HG02623 (cell line): ENCODE results near the gene DENND4A.
"Not testable (repeated sequence)": the region's sequence is repeated elsewhere in the genome, so short reads cannot be mapped to it uniquely, and the experiment has no call there.

Source experiments
- ATAC-seq: cut with Tn5 transposase; IDR thresholded peaks from one replicate; pipeline ENCODE4 v1.9.1; 2021; ENCODE audit warnings: moderate library complexity; ENCODE audit not compliant: unreplicated experiment

The DENND4A gene

DNA sequence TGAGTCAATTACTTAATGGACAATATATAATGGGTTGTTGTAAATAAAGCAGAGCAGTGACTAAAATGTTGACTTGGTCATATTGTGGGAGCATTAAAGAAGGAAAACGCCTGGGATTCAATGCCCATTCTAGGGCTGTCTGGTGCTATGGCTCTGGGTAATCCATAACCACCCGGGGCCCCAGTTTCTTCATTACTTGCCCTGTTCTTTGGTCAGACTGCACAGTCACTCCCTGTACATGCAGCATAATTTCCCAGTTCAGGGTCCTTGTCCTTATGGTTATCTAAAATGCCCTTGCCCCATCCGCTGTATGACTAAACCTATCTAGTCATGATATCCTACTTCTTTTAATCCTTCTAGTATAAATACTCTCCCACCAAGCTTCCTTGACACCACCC, 27.5 kb upstream of the DENND4A start:
- no peak for ATAC-seq

DNA sequence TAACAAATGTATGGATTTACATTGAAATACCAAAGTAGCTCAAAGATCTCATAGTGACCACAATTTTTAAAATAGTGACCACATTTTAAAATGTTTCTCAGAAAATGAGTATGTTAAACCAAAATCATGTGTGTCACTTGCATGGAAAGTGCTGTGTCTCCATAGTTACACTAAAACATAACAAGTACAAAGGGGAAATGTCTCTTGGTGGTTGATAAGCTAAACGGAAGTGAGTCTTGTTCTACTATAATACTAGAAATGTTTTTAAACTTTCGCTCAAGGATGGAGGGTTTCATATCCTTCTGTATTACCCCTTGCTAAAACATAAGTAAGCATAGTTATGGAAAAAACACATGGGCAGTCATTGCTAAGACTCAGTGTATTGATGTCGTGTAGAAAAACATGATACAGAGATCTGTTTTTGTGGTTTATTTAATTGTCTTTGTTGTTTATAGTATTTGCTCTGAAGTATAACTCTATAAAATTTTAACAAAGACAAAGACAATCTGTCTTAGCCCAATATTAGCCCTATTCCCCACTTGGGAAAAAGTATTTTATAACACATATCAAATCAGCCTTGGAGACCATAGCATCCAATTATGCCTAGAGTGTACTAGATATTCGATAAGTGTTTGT, 27.0 kb upstream of the DENND4A start:
- no peak for ATAC-seq

DNA sequence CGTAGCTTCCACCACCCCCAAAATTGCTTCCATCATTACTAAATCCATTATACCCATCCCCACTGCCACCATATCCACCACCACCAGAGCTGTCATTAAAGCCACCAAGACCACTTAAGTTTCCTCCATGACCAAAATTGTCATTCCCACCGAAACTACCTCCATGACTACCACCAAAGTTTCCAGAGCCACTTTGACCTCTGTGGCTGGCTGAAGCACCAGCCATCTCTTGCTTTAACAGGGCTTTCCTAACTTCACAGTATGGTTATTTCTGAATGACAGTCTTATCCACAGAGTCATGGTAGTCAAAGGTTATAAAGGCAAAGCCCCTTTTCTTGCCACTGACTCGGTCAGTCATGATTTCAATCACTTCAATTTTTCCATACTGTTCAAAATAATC, 24.3 kb upstream of the DENND4A start:
- ATAC-seq, result no peak

DNA sequence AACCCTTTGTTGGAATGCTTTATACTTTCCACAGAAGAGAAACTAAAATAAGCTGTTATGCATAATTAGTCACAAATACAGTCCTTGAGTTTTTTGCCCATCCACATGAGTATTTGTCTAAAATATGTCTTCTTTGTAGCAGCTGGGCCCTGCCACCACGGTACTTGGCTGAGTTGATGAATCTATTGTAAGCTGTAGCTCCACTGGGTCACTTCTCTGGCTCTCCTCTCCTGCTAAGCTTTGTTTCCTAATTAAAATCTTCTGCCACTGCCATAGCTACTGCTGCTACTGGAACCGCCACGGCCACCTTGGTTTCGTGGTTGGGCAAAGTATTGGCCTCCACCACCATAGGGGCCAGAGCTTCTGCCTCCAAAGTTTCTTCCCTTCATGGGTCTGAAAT, 23.9 kb upstream of the DENND4A start:
- not testable (repeated sequence) for ATAC-seq

DNA sequence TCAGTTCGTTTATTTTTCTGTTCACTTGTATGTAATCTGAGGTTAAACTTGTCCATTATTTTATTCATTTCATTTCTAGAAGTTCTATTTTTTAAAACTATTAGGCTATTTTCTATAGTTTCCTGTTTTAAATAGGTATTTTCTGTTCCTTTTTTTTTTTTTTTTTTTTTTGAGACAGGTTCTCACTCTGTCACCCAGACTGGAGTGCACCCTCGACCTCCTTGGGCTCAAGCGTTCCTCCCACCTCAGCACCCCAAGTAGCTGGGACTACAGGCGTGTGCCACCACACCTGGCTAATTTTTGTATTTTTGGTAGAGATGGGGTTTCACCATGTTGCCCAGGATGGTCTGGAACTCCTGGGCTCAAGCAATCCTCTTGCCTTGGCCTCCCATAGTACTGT, 22.2 kb upstream of the DENND4A start:
- ATAC-seq, result not testable (repeated sequence)

DNA sequence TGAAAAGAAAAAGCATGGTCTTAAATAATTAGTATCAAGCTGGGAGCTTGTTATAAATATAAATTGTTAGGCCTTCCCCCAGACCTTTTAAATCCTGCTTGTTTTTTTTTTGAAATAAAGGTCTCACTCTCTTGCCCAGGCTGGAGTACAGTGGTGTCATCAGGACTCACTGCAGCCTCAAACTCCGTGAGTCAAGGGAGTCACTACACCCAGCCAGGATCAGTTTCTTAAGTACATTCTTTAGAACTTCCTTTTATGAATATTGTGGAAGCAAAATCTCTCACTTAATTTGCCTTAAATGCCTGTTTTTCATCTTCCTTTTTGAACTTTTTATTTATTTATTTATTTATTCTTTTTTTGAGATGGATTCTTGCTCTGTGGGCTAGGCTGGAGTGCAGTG, 20.8 kb upstream of the DENND4A start:
- no peak for ATAC-seq

DNA sequence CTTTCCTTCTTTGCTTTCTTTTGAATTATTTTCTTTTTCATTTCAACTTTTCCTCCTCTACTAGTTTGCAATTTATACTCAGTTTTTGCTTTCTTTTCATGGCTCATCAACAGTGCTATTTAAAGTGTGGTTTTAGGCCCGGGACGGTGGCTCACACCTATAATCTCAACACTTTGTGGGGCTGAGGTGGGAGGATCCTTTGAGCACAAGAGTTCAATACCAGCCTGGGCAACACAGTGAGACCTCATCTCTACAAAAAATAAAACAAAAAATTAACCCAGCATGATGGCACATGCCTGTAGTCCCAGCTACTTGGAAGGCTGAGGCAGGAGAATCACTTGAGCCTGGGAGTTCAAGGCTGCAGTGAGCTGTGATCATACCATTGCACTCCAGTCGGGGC, 20.4 kb upstream of the DENND4A start:
- no peak for ATAC-seq

DNA sequence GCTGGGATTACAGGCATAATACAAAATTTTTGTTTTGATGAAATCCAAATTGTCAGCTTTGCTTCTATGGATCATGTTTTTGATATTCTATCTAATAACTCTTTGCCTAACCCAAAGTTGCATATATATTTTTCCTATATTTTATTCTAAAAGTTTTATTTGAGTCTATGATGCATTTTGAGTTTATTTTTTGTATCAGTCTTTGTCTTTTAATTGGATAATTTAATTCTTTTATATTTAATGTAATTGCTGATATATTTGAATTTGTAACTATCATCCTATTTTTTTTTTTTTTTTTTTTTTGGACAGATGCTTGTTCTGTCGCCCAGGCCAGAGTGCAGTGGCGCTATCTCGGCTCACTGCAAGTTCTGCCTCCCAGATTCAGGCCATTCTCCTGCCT, 19.7 kb upstream of the DENND4A start:
- no peak for ATAC-seq

DNA sequence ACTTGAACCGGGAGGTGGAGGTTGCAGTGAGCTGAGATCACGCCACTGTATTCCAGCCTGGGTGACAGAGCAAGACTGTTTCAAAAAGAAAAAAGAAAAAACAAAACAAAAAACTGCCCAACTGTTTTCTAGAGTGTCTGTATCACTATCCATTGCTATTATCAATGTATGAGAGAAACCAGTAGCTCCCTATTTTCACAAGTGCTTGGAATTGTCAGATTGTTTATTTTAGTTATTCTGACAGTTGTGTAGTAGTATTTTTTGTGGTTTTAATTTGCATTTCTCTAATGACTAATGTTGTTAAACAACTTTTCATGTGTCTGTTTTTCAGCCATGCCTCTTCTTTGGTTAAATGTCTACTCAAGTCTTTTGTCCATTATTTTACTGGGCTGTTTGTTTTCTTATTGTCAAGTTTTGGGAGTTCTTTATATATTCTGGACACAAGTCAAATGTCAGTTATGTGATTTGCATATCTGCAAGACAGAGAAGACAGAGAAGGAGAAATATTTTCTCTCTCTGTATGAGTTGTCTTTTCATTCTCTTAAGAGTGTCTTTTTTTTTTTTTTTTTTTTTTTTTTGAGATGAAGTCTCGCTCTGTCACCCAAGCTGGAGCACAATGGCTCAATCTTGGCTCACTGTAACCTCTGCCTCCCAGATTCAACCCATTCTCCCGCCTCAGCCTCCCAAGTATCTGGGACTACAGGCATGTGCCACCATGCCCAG, 19.1 kb upstream of the DENND4A start:
- not testable (repeated sequence) for ATAC-seq

DNA sequence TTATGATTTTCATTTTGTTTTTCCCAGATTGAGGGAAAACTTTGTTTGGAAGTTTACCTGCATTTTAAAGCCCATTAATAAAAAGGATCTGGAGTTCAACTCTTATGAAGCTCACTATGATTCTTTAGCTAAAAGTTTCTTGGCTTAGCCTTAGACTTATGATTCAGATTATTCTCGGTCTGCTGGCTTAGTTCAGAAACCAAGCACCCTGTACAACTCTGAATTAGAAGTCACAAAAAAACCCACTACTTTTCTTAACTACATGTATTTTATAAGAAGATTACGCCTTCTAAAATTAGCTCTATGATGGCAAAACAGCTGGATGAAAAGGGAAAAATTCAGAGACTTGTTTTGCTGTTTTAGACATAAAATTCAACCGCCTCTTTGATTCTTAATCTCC, 14.3 kb upstream of the DENND4A start:
- ATAC-seq, result no peak

DNA sequence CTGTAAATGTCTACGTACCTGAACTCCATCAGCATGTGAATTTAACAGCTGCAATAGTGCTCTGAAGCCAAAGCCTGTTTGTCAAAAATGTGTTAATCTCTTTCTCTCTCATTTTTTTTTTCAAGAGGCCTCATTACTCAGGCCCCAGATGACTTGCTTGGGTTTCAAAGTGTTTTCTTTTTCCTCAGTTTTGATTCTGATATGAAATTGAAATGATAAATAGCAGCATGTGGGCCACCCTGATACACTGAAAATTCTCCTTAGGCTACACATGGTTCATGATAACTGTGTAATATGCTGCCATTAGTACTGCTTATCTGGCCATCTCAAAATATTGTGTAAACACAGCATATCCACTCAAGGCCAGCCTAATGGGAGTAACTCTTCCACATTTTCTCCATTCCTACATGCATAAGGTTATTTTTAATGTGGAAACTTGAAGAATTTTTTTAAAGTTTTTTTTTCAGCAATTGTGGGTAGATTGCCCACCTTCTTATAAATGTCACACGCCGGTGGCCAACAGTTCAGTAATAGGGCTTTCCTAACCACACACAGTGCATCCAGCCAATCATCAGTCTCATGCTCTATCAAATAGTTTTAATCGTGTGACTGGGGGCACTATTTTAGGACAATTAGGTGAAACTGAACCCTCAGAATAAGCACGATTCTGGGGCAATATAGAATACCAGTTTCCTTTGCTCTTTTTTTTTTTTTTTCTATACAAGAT, 13.1 kb upstream of the DENND4A start:
- no peak for ATAC-seq

DNA sequence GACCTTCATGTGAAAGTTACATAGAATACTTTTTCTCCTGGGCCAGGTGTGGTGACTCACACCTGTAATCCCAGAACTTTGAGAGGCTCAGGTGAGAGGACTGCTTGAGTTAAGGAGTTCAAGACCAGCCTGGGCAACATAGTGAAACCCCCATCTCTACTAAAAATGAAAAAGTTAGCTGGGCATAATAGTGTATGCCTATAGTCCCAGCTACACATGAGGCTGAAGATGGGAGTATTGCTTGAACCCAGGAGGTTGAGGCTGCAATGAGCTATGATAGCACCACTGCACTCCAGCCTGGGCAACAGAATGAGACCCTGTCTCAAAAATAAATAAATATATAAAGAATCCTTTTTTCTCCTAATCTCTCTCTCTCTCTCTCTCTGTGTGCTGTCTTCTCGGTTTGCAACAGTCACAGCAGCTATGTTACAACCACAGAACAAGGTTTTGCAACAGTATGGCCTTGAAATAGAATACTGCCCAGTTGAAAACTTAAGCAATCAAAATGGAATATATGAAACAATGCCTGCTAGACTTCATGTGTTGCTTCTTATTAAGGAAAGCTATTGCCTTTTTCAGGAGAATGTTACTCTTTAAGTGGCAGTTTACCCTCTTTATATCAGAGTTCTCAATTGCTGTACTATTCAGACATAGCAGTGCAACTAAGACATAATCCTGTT, 12.3 kb upstream of the DENND4A start:
- ATAC-seq, result no peak

DNA sequence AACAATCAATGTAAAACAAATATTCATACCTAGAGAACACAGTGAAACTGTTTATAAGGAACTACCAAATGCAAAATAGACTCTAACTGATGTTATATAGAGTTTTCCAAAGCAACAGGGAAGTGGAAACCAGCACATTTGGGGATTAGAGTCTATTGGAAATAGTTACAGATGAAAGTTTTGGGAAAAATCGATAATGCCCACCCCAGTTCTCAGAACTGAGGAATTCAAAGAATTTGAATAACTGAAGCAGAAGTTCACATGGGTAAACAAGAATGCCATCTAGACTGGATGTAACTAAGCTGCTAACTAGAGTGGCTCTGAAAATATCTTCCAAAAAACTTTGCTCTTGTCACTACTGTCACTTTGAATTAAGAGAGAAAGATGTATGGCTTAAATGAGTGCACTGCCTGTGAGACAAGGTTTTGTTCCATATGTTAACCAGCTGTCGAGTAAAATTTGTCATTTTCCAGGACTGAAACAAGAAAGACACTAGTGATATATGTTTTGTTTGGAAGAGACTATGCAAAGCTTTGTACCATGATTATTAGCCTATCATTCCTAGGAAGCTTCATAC, 9.2 kb upstream of the DENND4A start:
- no peak for ATAC-seq

DNA sequence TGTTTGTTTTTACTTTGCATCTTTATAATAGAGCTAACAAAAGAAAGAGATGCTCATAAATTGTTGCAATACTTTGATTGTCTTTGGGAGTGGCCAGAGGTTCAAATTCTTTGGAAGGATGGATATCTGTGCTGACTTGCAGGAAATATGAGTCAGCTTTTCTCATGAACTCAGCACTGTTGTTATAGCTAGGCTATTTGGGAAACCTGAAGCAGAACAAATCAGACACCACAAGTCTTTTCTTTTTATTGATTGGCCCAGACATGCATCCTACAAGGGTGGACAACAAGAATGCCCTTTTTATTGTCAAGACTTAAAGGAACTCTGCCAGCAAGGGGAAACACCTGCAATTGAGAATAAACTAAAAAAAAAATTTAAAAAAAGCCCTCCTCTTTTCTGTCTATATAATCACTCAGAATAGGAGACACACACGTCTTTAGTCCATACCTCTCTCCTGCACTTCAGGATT, 4.6 kb upstream of the DENND4A start:
- ATAC-seq, result no peak

DNA sequence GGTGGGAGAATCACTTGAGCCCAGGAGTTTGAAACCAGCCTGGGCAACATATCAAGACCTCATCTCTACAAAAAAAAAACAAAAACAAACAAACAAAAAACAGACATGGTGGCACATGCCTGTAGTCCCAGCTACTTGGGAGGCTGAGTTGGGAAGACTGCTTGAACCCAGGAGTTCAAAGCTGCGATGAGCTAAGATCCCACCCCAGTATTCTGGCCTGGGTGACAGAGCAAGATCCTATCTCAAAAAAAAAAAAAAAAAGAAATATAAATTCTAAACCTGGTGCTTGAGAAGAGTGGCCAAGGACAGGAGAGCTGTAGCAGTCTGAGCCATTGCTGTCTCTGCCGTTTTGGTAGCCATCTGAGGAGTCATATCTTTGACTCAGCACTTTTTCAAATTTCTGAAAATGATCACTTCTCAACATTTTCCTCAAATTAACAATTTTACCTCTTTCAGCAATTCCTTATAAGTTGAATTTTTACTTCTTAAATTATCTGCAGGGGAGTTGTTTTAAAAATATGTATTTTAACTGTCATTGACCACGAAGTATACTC, 3.6 kb upstream of the DENND4A start:
- no peak for ATAC-seq

DNA sequence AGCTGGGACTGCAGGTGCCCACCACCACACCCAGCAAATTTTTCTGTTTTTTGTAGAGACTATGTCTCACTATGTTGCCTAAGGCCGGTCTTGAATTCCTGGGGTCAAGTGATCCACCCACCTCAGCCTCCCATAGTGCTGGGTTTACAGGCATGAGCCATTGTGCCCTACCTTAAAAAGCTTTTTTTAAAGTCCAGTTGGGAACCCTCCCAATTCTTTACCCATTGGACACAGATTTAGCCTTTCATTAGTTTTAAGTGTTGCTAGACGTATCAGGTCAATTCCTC, 1.7 kb upstream of the DENND4A start:
- ATAC-seq, result no peak

DNA sequence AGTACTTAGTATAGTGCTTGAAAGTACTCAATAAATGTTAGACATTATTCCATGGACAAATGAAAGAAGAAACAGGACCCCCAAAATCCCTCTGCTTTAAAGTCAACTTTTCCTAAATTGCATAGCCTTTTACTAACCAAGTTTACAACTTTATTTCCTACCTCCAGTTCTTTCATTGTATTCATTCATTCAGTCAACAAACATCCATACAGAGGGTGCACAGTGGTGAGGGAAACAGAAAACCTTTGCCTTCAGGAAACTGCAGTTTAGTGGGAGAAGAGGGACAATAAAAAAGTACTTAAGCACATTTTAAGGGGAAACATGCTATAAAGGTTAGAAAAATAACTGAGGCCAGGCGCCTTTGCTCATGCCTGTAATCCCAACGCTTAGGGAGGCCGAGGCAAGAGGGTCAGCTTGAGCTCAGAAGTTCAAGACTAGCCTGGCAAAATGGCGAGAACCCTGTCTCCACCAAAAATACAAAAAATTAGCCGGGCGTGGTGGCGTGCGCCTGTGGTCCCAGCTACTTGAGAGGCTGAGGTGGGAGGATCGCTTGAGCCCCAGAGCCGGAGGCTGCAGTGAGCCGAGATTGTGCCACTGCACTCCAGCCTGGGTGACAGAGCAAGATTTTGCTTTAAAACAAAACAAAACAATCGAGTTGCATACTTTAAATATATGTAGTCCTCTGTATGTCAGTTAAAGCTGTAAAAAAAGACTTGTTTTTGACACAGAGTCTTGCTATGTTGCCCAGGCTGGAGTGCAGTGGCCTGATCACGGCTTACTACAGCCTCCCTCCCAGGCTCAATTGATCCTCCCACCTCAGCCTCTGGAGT, 1.1 kb upstream of the DENND4A start:
- no peak for ATAC-seq

DNA sequence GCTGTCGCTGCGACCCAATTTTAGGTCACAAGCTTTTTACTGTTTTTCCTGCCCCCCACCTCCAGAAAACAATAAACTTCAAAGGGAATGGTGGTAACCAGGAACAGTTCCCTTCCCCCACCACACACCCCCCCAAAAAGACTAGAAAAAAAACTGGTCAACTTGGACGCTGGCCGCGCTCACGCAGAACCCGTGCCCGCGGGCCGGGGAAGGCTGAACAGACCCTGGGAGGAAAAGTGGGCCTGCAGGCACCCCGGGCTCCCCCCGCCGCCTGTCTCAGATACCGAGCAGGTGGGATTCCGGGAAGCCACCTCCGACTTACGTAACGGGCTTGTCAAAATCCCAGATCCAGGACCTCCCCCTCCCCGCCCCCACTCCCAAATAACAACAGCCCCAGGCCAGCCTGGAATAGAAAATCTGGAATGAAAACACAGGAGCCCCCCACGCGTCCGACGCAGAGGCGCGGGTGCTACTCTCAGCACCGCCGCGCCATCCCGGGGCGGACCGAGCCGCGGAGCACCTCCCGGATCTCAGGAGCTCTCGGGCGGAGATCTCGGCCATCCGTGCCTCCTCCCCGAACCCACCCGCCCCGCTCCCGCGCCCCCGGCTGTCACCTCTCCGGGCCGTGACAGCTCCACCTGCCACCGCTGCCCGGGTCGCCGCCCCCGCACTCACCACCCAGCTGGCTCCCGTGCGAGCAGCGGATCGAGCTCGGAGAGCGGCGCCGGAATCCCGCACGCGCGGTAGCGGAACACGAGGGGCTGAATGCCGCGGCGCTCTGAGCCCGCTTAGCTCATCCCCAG, 557 bp downstream of the DENND4A start:
- ATAC-seq, result no peak

DNA sequence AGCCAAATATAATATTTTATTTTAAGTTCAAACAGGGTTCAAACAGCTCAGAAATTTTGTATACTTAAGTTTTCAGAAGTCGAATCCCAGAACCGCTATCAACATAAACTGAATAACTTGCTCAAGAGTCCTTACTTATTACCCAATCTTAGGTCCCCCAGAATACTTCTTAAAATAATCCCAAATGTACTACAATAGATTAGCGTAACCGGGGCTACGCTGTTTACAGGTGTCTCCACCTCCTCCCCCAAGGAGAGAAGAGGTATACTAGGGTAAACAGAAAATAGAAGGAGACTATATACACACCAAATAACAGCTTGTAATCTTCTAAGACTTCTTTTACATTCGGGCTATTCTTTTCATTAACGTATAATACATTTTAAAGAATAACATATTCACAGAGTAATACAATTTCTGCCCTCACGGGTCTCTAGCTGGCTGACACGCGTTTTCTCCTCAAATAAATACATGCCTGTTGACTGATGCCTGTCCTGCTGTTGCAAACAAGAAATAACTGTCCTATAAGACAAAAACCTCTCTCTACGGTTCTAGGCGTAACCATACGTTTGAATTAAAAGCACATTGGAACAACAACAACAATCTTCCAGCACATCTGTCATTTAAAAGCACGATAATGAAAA, 1.3 kb downstream of the DENND4A start:
- no peak for ATAC-seq
